HCT116 (cell line): ENCODE measurements around the gene GPR150. TPM values are rescaled to one million over a fixed set of nuclear protein-coding genes. Genes with fewer than 3 reads are reported as not detected.
A peak's percentile ranks its signal among the peaks of the same experiment; 100 is the strongest.

Experiments
- ATAC-seq: fragments of 200-7000 bp; cut with Tn5 transposase; 2 replicates; pipeline ENCODE4 v1.9.1; 2020; ENCODE audit warnings: mild to moderate bottlenecking, moderate library complexity
- BruUV-seq: library from RNA; stranded (reverse); fragments of 400-500 nt; replicated peaks from 2 replicates; lab custom pipeline; 2021; lab: Mats Ljungman, UMichigan
- CTCF ChIA-PET: fragments of 300-600 bp; sonication (Branson Sonifier 250); formaldehyde crosslinking; loops from one replicate; lab custom pipeline; 2021; ENCODE audit warnings: antibody characterized with exemption; lab: Charles Lee
- POLR2A ChIA-PET: fragments of 300-600, 350-600 bp; sonication (Branson Sonifier 250); formaldehyde crosslinking; loops from one replicate; lab custom pipeline; 2021; ENCODE audit warnings: antibody characterized with exemption; lab: Charles Lee
- RAD21 ChIA-PET, 2 experiments: fragments of 300-600 bp; sonication (Branson Sonifier 250); formaldehyde crosslinking; loops; one replicate each; lab custom pipeline; 2023; ENCODE audit warnings: low total read pairs in 2 of 2; ENCODE audit not compliant: uncharacterized antibody in 2 of 2, unreplicated experiment in 2 of 2, low non-redundant PET in 1 of 2; lab: Charles Lee
- DNase-seq: peaks from one replicate; pipeline ENCODE4 v3.0.0-alpha.2; 2010; ENCODE audit warnings: low read depth, low spot score
- H2AFZ ChIP-seq: fragments of 200-600 bp; shearing (Covaris generic), sonication (generic); 2 replicates; pipeline ENCODE4 v1.6.1; 2017; ENCODE audit warnings: low read depth, mixed run types, mixed read lengths, antibody characterized with exemption, low read length; ENCODE audit not compliant: poor library complexity, severe bottlenecking
- H3K27ac ChIP-seq: 2 replicates; pipeline ENCODE4 v1.5.1; 2012; ENCODE audit warnings: low read depth, low read length
- H3K27me3 ChIP-seq: fragments of 200-600 bp; sonication (generic); 2 replicates; pipeline ENCODE4 v1.6.1; 2016; ENCODE audit warnings: mixed run types, low read length, mixed read lengths; ENCODE audit not compliant: insufficient read depth
- H3K36me3 ChIP-seq, 2 experiments: fragments of 200-500 bp in 1 of 2; fragments of 200-600 bp in 1 of 2; sonication (Bioruptor generic) in 1 of 2; sonication (generic) in 1 of 2; 2 replicates each; pipeline versions ENCODE4 v1.5.1 to v1.6.1; 2014 to 2016; ENCODE audit warnings: low read length in 2 of 2, inconsistent platforms in 1 of 2, mixed read lengths in 1 of 2, mixed run types in 1 of 2; ENCODE audit not compliant: insufficient read depth in 2 of 2, control insufficient read depth in 1 of 2
- H3K4me1 ChIP-seq, 2 experiments: fragments of 200-600 bp in 1 of 2; sonication (generic) in 1 of 2; 2 replicates each; pipeline versions ENCODE4 v1.5.1 to v1.6.1; 2012 to 2017; ENCODE audit warnings: low read length in 2 of 2, inconsistent platforms in 1 of 2, mild to moderate bottlenecking in 1 of 2, mixed read lengths in 1 of 2, mixed run types in 1 of 2, moderate library complexity in 1 of 2; ENCODE audit not compliant: insufficient read depth in 2 of 2, control insufficient read depth in 1 of 2
- H3K4me2 ChIP-seq: fragments of 200-600 bp; sonication (generic); 2 replicates; pipeline ENCODE4 v1.6.1; 2017; ENCODE audit warnings: mixed run types, low read length, mixed read lengths
- H3K4me3 ChIP-seq, 2 experiments: fragments of 200-600 bp in 1 of 2; sonication (generic) in 1 of 2; replicated peaks in 1 of 2; 2 replicates each; pipeline ENCODE4 v1.5.1; 2011 to 2016; ENCODE audit warnings: low read length in 2 of 2, control low read depth in 1 of 2, low read depth in 1 of 2, mild to moderate bottlenecking in 1 of 2, mixed read lengths in 1 of 2, mixed run types in 1 of 2
- H3K79me2 ChIP-seq: fragments of 200-600 bp; sonication (generic); 2 replicates; pipeline ENCODE4 v1.6.1; 2017; ENCODE audit warnings: mild to moderate bottlenecking, mixed run types, low read length, moderate library complexity, mixed read lengths; ENCODE audit not compliant: insufficient read depth
- H3K9ac ChIP-seq: fragments of 200-600 bp; sonication (generic); 2 replicates; pipeline ENCODE4 v1.6.1; 2016; ENCODE audit warnings: low read length, mixed read lengths
- H3K9me2 ChIP-seq: fragments of 200-600 bp; sonication (generic), shearing (Covaris generic); 2 replicates; pipeline ENCODE4 v1.6.1; 2017; ENCODE audit warnings: mixed run types, mild to moderate bottlenecking, moderate library complexity; ENCODE audit not compliant: insufficient read depth
- H3K9me3 ChIP-seq, 2 experiments: fragments of 200-500 bp in 1 of 2; fragments of 200-600 bp in 1 of 2; sonication (Bioruptor generic) in 1 of 2; sonication (generic) in 1 of 2; 2 replicates each; pipeline ENCODE4 v1.6.1; 2014 to 2017; ENCODE audit warnings: low read length in 2 of 2, mixed read lengths in 2 of 2, inconsistent platforms in 1 of 2, low read depth in 1 of 2, mild to moderate bottlenecking in 1 of 2, mixed run types in 1 of 2, moderate library complexity in 1 of 2; ENCODE audit not compliant: control insufficient read depth in 1 of 2, insufficient read depth in 1 of 2
- H4K20me1 ChIP-seq: fragments of 200-600 bp; sonication (generic), shearing (Covaris generic); 2 replicates; pipeline ENCODE4 v1.6.1; 2017; ENCODE audit warnings: mixed run types, mild to moderate bottlenecking, moderate library complexity; ENCODE audit not compliant: insufficient read depth
- ATF3 ChIP-seq: IDR thresholded peaks from 2 replicates; pipeline ENCODE4 v1.6.1; 2012
- CTCF ChIP-seq, 3 experiments: fragments of 200-600 bp in 1 of 3; sonication (generic) in 1 of 3; IDR thresholded peaks in 2 of 3; conservative IDR thresholded peaks in 1 of 3; 2 replicates each; pipeline ENCODE4 v1.5.1; 2012 to 2017; ENCODE audit warnings: low read depth in 2 of 3, low read length in 2 of 3, antibody characterized with exemption in 1 of 3, borderline replicate concordance in 1 of 3, control low read depth in 1 of 3, mild to moderate bottlenecking in 1 of 3, mixed read lengths in 1 of 3, mixed run types in 1 of 3, moderate library complexity in 1 of 3; ENCODE audit not compliant: insufficient read depth in 1 of 3
- EGR1 ChIP-seq: IDR thresholded peaks from 2 replicates; pipeline ENCODE4 v1.6.1; 2012; ENCODE audit warnings: low read depth
- EZH2 ChIP-seq: fragments of 200-600 bp; sonication (generic); IDR thresholded peaks from 2 replicates; pipeline ENCODE4 v1.6.1; 2017; ENCODE audit warnings: antibody characterized with exemption, mixed run types
- MAX ChIP-seq: IDR thresholded peaks from 2 replicates; pipeline ENCODE4 v1.6.1; 2012
- REST ChIP-seq: IDR thresholded peaks from 2 replicates; pipeline ENCODE4 v1.6.1; 2012; ENCODE audit warnings: low read depth
- SIN3A ChIP-seq: IDR thresholded peaks from 2 replicates; pipeline ENCODE4 v1.6.1; 2012; ENCODE audit warnings: low read depth
- SRF ChIP-seq: IDR thresholded peaks from 2 replicates; pipeline ENCODE4 v1.6.1; 2012; ENCODE audit warnings: low read depth
- TCF7L2 ChIP-seq: IDR thresholded peaks from 2 replicates; pipeline ENCODE4 v1.7.0; 2011; ENCODE audit warnings: borderline replicate concordance, inconsistent platforms; ENCODE audit not compliant: insufficient read depth, insufficient read length; ENCODE audit errors: extremely low read depth
- YY1 ChIP-seq: IDR thresholded peaks from 2 replicates; pipeline ENCODE4 v1.6.1; 2011; ENCODE audit warnings: low read length, low read depth, moderate library complexity, mild to moderate bottlenecking; ENCODE audit not compliant: insufficient replicate concordance; ENCODE audit errors: extremely low read depth
- ZBTB33 ChIP-seq: IDR thresholded peaks from 2 replicates; pipeline ENCODE4 v1.6.1; 2011; ENCODE audit warnings: mild to moderate bottlenecking, low read length, moderate library complexity; ENCODE audit not compliant: insufficient replicate concordance; ENCODE audit errors: extremely low read depth
- intact Hi-C: fragments of 100-400 bp; cut with micrococcal nuclease; formaldehyde crosslinking; loops from 2 replicates; pipeline ENCODE4 v1.10.0; 2022
- total RNA-seq: library from RNA; stranded (reverse); gene quantifications from one replicate; pipeline ENCODE4 v1.2.1, GENCODE V29; 2021; ENCODE audit not compliant: unreplicated experiment

Gene GPR150
- total RNA-seq, 1 experiment from 2014 or later = not detected

- H3K36me3 ChIP-seq = no peaks in the 10 kb centered on the region
- no peaks in the 10 kb centered on the region for H3K9me3 ChIP-seq
- no TSS peak for BruUV-seq
- H3K9me2 ChIP-seq = no peaks in the 10 kb centered on the region
- H3K4me1 ChIP-seq = no peaks in the 10 kb centered on the region
- no peak overlapping the region for H3K27ac ChIP-seq
- H3K4me2 ChIP-seq = no peak overlapping the region
- DNase-seq = no peak
- peak; percentile 40; the same call in 1 of the 2 replicates for ATAC-seq
- ChIA-PET CTCF (no interaction called here), RAD21 (no interaction called here), POLR2A (no interaction called here)
- no peaks in the 10 kb centered on the region for H3K79me2 ChIP-seq
- H3K9ac ChIP-seq = no peak overlapping the region
- no peak for TF ChIP-seq YY1
- TF ChIP-seq SIN3A = no peak
- no peak for TF ChIP-seq EZH2
- no peak for TF ChIP-seq REST
- TF ChIP-seq ZBTB33 = no peak
- no peak for TF ChIP-seq EGR1
- TF ChIP-seq CTCF (IDR thresholded peaks at IDR 0.05 in 2 of 3, conservative IDR thresholded peaks at IDR 0.05 in 1 of 3; ENCODE audit: borderline replicate concordance in 1 of 3, insufficient read depth in 1 of 3, low read depth in 2 of 3, low read length in 2 of 3) = no peak
- no peak for TF ChIP-seq MAX
- no peak for TF ChIP-seq ATF3
- TF ChIP-seq SRF = no peak
- TF ChIP-seq TCF7L2 = no peak
- no peaks in the 10 kb centered on the region for H3K27me3 ChIP-seq
- intact Hi-C loops = no loop called here
- no peaks in the 10 kb centered on the region for H4K20me1 ChIP-seq
- H3K4me3 ChIP-seq = no peak overlapping the region
- H2AFZ ChIP-seq = no peak overlapping the region
Measured at GRCh38 chr5:95669985-95670384, 50.1 kb downstream of the GPR150 start.
